ENCODE measurements around the gene CIB1. TPM values are rescaled to one million over a fixed set of nuclear protein-coding genes. Genes with fewer than 3 reads are reported as not detected.

The CIB1 gene
- total RNA-seq, 1 donor from 2014 or later, result 62.8 TPM

GRCh38 chr15:90211009-90211408 lies 22.7 kb downstream of the CIB1 start:
- no peaks in the 10 kb centered on the region for H3K27me3 ChIP-seq
- no peak for ATAC-seq
- peaks cover 21% of the 10 kb centered on the region for H3K4me1 ChIP-seq
- H3K4me3 ChIP-seq, result no peak overlapping the region
- TF ChIP-seq CTCF (IDR thresholded peaks at IDR 0.05), result no peak
- DNase-seq, result no peak
- H3K27ac ChIP-seq, result no peak overlapping the region
- H3K36me3 ChIP-seq, result peaks cover 5% of the 10 kb centered on the region
- H3K9me3 ChIP-seq, result no peaks in the 10 kb centered on the region
- intact Hi-C loops (cut with DNase I), result no loop called here

- peaks cover 5% of the 10 kb centered on the region for H3K36me3 ChIP-seq
- H3K4me1 ChIP-seq, result peaks cover 21% of the 10 kb centered on the region
- no peaks in the 10 kb centered on the region for H3K27me3 ChIP-seq
- TF ChIP-seq CTCF (IDR thresholded peaks at IDR 0.05), result no peak
- H3K27ac ChIP-seq, result no peak overlapping the region
- no peaks in the 10 kb centered on the region for H3K9me3 ChIP-seq
- H3K4me3 ChIP-seq, result no peak overlapping the region
- ATAC-seq, result no peak
- intact Hi-C loops (cut with DNase I), result no loop called here
- DNase-seq, result no peak
Observed at GRCh38 chr15:90210593-90210992, 23.1 kb downstream of the CIB1 start.

GRCh38 chr15:90209591-90209990 lies 24.1 kb downstream of the CIB1 start:
- H3K9me3 ChIP-seq, result no peaks in the 10 kb centered on the region
- DNase-seq, result no peak
- H3K4me3 ChIP-seq, result no peak overlapping the region
- intact Hi-C loops (cut with DNase I), result no loop called here
- H3K27ac ChIP-seq, result no peak overlapping the region
- H3K4me1 ChIP-seq, result peaks cover 21% of the 10 kb centered on the region
- peaks cover 5% of the 10 kb centered on the region for H3K36me3 ChIP-seq
- ATAC-seq, result no peak
- no peaks in the 10 kb centered on the region for H3K27me3 ChIP-seq
- no peak for TF ChIP-seq CTCF (IDR thresholded peaks at IDR 0.05)

- Histone ChIP-seq H3K27ac (no peak overlapping the region), H3K4me1 (peaks cover 21% of the 10 kb centered on the region), H3K27me3 (no peaks in the 10 kb centered on the region), H3K36me3 (peaks cover 5% of the 10 kb centered on the region), H3K4me3 (no peak overlapping the region), H3K9me3 (no peaks in the 10 kb centered on the region)
- intact Hi-C loops (cut with DNase I), result no loop called here
- DNase-seq, result no peak
- ATAC-seq, result no peak
- TF ChIP-seq CTCF (IDR thresholded peaks at IDR 0.05), result no peak
Observed at GRCh38 chr15:90208356-90208755, 25.4 kb downstream of the CIB1 start.

- DNase-seq, result no peak
- Histone ChIP-seq H3K4me1 (peaks cover 28% of the 10 kb centered on the region), H3K27me3 (no peaks in the 10 kb centered on the region), H3K36me3 (peaks cover 5% of the 10 kb centered on the region), H3K27ac (no peak overlapping the region), H3K4me3 (no peak overlapping the region), H3K9me3 (no peaks in the 10 kb centered on the region)
- no peak for TF ChIP-seq CTCF (IDR thresholded peaks at IDR 0.05)
- intact Hi-C loops (cut with DNase I), result no loop called here
- ATAC-seq, result no peak
Observed at GRCh38 chr15:90207252-90207651, 26.5 kb downstream of the CIB1 start.

- TF ChIP-seq CTCF (IDR thresholded peaks at IDR 0.05), result no peak
- H3K9me3 ChIP-seq, result no peaks in the 10 kb centered on the region
- ATAC-seq, result peak; percentile 21
- intact Hi-C loops (cut with DNase I), result no loop called here
- peaks cover 5% of the 10 kb centered on the region for H3K36me3 ChIP-seq
- H3K4me1 ChIP-seq, result peaks cover 19% of the 10 kb centered on the region
- no peak for DNase-seq
- H3K27me3 ChIP-seq, result no peaks in the 10 kb centered on the region
- H3K4me3 ChIP-seq, result no peak overlapping the region
- no peak overlapping the region for H3K27ac ChIP-seq
Observed at GRCh38 chr15:90205886-90206285, 27.9 kb downstream of the CIB1 start.

Measured in upper lobe of right lung (tissue), 1 donor.